ENCODE results near the gene HGF. TPM values are rescaled to one million over a fixed set of nuclear protein-coding genes. Genes with fewer than 3 reads are reported as not detected.
"Not testable (repeated sequence)": the region's sequence is repeated elsewhere in the genome, so short reads cannot be mapped to it uniquely, and the experiment has no call there.

Gene HGF
- total RNA-seq, 2 experiments from 2014 or later, result not detected

GRCh38 chr7:81736091-81736490 is 33.8 kb downstream of the HGF start:
- POLR2A ChIA-PET, result no interaction called here
- intact Hi-C loops (cut with micrococcal nuclease), result no loop called here
- no peaks in the 10 kb centered on the region for H3K4me1 Mint-ChIP-seq (ENCODE audit: low read depth)
- CTCF ChIA-PET, result no interaction called here
- no peaks in the 10 kb centered on the region for H3K9me3 Mint-ChIP-seq
- H3K27me3 Mint-ChIP-seq, result no peaks in the 10 kb centered on the region
- no peak for DNase-seq
- no peak overlapping the region for H3K4me3 Mint-ChIP-seq
- H3K36me3 Mint-ChIP-seq (ENCODE audit: low read depth), result no peaks in the 10 kb centered on the region
- no peak for TF ChIP-seq CTCF (IDR thresholded peaks at IDR 0.05)
- no peak for ATAC-seq
- H3K27ac Mint-ChIP-seq, result no peak overlapping the region

- Mint-ChIP-seq H3K27me3 (no peaks in the 10 kb centered on the region), H3K27ac (no peak overlapping the region), H3K4me3 (no peak overlapping the region), H3K9me3 (peaks cover 2% of the 10 kb centered on the region), H3K4me1 (ENCODE audit: low read depth) (no peaks in the 10 kb centered on the region), H3K36me3 (ENCODE audit: low read depth) (no peaks in the 10 kb centered on the region)
- DNase-seq (no peak), ATAC-seq (no peak)
- ChIA-PET CTCF (no interaction called here), POLR2A (no interaction called here)
- no peak for TF ChIP-seq CTCF (IDR thresholded peaks at IDR 0.05)
- intact Hi-C loops (cut with micrococcal nuclease), result no loop called here
These were observed 44.1 kb downstream of the HGF start for GRCh38 chr7:81725812-81726127.

DNA sequence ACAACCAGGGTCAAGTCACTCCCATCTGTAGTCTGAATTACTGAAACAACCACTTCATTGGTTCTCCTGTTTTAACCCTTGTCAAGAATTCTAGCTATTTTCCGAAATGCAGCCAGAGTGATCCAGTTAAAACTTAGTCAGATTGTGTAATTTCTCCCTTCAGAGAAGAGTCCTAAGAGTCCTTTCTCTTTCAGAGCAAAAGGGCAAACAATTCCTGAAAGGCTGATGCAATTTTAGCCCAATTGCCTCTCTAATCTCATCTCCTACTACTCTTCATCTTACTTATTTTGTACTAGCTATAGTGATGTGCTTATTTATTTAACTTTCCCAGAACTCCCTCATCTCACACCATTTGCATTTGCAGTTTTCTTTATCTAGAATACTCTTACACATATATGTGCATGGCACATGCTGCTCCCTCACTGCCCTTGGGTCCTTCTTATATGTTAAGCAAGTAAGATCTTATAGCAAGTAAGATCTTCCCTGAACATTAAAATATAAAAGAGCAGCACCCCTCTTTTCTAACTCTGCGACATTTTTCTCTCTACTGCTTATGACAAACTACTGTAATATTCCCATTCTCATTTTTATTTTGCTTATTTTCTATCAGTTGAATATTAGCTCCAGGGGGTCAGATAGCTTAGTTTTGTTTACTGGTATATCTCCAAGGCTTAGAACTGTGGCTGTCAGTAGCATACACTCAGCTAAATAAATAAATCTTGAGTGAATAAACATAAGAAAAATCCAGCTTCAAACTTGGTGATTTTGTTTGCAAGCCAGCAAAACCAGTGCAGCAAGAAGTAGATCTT is 44.6 kb downstream of the HGF start:
- ATAC-seq, result no peak
- no peaks in the 10 kb centered on the region for H3K36me3 Mint-ChIP-seq (ENCODE audit: low read depth)
- peaks cover 2% of the 10 kb centered on the region for H3K9me3 Mint-ChIP-seq

DNA sequence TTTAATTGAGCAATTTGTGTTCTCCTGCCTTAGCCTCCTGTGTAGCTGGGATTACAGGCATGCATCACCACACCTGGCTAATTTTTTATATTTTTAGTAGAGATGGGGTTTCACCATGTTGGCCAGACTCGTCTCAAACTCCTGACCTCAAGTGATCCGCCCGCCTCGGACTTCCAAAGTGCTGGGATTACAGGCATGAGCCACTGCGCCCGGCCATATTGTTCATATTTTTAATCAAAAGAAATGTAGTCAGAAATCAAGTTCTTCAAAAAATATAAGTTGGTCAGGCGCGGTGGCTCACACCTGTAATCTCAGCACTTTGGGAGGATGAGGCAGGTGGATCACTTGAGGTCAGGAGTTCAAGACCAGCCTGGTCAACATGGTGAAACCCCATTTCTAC is 47.6 kb downstream of the HGF start:
- H3K27me3 Mint-ChIP-seq; POLR2A ChIA-PET; DNase-seq; CTCF ChIA-PET; H3K36me3 Mint-ChIP-seq (ENCODE audit: low read depth); H3K4me1 Mint-ChIP-seq (ENCODE audit: low read depth); H3K27ac Mint-ChIP-seq; H3K9me3 Mint-ChIP-seq; H3K4me3 Mint-ChIP-seq; ATAC-seq; intact Hi-C loops (cut with micrococcal nuclease): not testable (repeated sequence)

More for the DNA sequence above, 44.6 kb downstream of the HGF start:
- no peak for DNase-seq
- ChIA-PET POLR2A (no interaction called here), CTCF (no interaction called here)
- no peaks in the 10 kb centered on the region for H3K27me3 Mint-ChIP-seq
- intact Hi-C loops (cut with micrococcal nuclease), result no loop called here
- no peak overlapping the region for H3K27ac Mint-ChIP-seq
- no peak overlapping the region for H3K4me3 Mint-ChIP-seq
- TF ChIP-seq CTCF (IDR thresholded peaks at IDR 0.05), result no peak
- H3K4me1 Mint-ChIP-seq (ENCODE audit: low read depth), result no peaks in the 10 kb centered on the region

GRCh38 chr7:81721437-81721836 is 48.4 kb downstream of the HGF start:
- ATAC-seq, result no peak
- no peaks in the 10 kb centered on the region for H3K27me3 Mint-ChIP-seq
- H3K4me1 Mint-ChIP-seq (ENCODE audit: low read depth), result no peaks in the 10 kb centered on the region
- no peak for DNase-seq
- intact Hi-C loops (cut with micrococcal nuclease), result no loop called here
- H3K36me3 Mint-ChIP-seq (ENCODE audit: low read depth), result no peaks in the 10 kb centered on the region
- H3K27ac Mint-ChIP-seq, result no peak overlapping the region
- POLR2A ChIA-PET, result no interaction called here
- no peak for TF ChIP-seq CTCF (IDR thresholded peaks at IDR 0.05)
- CTCF ChIA-PET, result no interaction called here
- peaks cover 2% of the 10 kb centered on the region for H3K9me3 Mint-ChIP-seq
- no peak overlapping the region for H3K4me3 Mint-ChIP-seq

All from activated CD8-positive, alpha-beta T cell treated with anti-CD3 and anti-CD28 coated beads for 36 hours (primary cell).